Endothelial cell of umbilical vein (primary cell): ENCODE measurements around the gene ZZZ3. TPM values are rescaled to one million over a fixed set of nuclear protein-coding genes. Genes with fewer than 3 reads are reported as not detected.
"Not testable (repeated sequence)": the region's sequence is repeated elsewhere in the genome, so short reads cannot be mapped to it uniquely, and the experiment has no call there.

Experiments used
- BruUV-seq: library from RNA; stranded (reverse); fragments of 400-500 nt; replicated peaks from 2 replicates; lab custom pipeline; 2021; lab: Mats Ljungman, UMichigan
- CTCF ChIA-PET: fragments of 300-600, 350-600 bp; sonication (Branson Sonifier 250); formaldehyde crosslinking; loops from one replicate; lab custom pipeline; 2021; ENCODE audit warnings: antibody characterized with exemption, inconsistent platforms; lab: Charles Lee
- POLR2A ChIA-PET: fragments of 300-600, 350-600 bp; sonication (Branson Sonifier 250); formaldehyde crosslinking; loops from one replicate; lab custom pipeline; 2021; ENCODE audit warnings: antibody characterized with exemption, inconsistent platforms; lab: Charles Lee
- DNase-seq: peaks from one replicate; pipeline ENCODE4 v3.0.0-alpha.2; 2011; ENCODE audit warnings: low read depth, low spot score
- FAIRE-seq: peaks from 2 replicates; lab custom pipeline; 2011; peaks lifted over from hg19 to GRCh38; lab: Jason Lieb, UNC
- H2AFZ ChIP-seq: 2 replicates; pipeline ENCODE4 v1.6.0; 2012; ENCODE audit warnings: low read depth, low read length, control low read depth, inconsistent platforms
- H3K27ac ChIP-seq: 2 replicates; pipeline ENCODE4 v1.5.1; 2011; ENCODE audit warnings: low read depth, mild to moderate bottlenecking, control low read depth, low read length, moderate library complexity; ENCODE audit not compliant: insufficient read depth
- H3K27me3 ChIP-seq, 2 experiments: 2 replicates each; pipeline versions ENCODE4 v1.6.0 to v1.6.1; 2011; ENCODE audit warnings: low read length in 2 of 2, mixed read lengths in 1 of 2; ENCODE audit not compliant: control insufficient read depth in 2 of 2, insufficient read depth in 2 of 2
- H3K36me3 ChIP-seq, 2 experiments: 2 replicates in 1 of 2; 3 replicates in 1 of 2; pipeline ENCODE4 v1.5.1; 2011; ENCODE audit warnings: low read length in 2 of 2, mild to moderate bottlenecking in 1 of 2, moderate library complexity in 1 of 2; ENCODE audit not compliant: control insufficient read depth in 2 of 2, insufficient read depth in 2 of 2; ENCODE audit errors: extremely low read depth in 1 of 2
- H3K4me1 ChIP-seq: 3 replicates; pipeline ENCODE4 v1.5.1; 2011; ENCODE audit warnings: mild to moderate bottlenecking, low read length; ENCODE audit not compliant: control insufficient read depth, insufficient read depth; ENCODE audit errors: extremely low read depth
- H3K4me2 ChIP-seq: 2 replicates; pipeline ENCODE4 v1.6.1; 2011; ENCODE audit warnings: low read length, control low read depth, mixed read lengths; ENCODE audit not compliant: insufficient read depth
- H3K4me3 ChIP-seq, 3 experiments: fragments of 200-600 bp in 1 of 3; sonication (generic), shearing (Covaris generic) in 1 of 3; replicated peaks in 1 of 3; 2 replicates each; pipeline ENCODE4 v1.5.1; 2011 to 2016; ENCODE audit warnings: control low read depth in 3 of 3, low read length in 3 of 3, mild to moderate bottlenecking in 2 of 3, inconsistent platforms in 1 of 3, low read depth in 1 of 3, moderate library complexity in 1 of 3; ENCODE audit not compliant: insufficient read depth in 1 of 3
- H3K79me2 ChIP-seq: 2 replicates; pipeline ENCODE4 v1.6.0; 2012; ENCODE audit warnings: low read length, inconsistent platforms; ENCODE audit not compliant: control insufficient read depth, insufficient read depth
- H3K9ac ChIP-seq: replicated peaks from 2 replicates; pipeline ENCODE3; 2011; ENCODE audit warnings: low read length, control low read depth; ENCODE audit not compliant: insufficient read depth; ENCODE audit errors: extremely low read depth
- H3K9me1 ChIP-seq: replicated peaks from 3 replicates; pipeline ENCODE4 v1.6.0; 2011; ENCODE audit warnings: mild to moderate bottlenecking, low read length; ENCODE audit not compliant: control insufficient read depth, insufficient read depth; ENCODE audit errors: extremely low read depth
- H3K9me3 ChIP-seq: replicated peaks from 2 replicates; pipeline ENCODE4 v1.5.1; 2012; ENCODE audit warnings: low read length, inconsistent platforms; ENCODE audit not compliant: control insufficient read depth, insufficient read depth
- H4K20me1 ChIP-seq: replicated peaks from 2 replicates; pipeline ENCODE3; 2011; ENCODE audit warnings: mild to moderate bottlenecking, low read length; ENCODE audit not compliant: control insufficient read depth, insufficient read depth; ENCODE audit errors: extremely low read depth
- EZH2 ChIP-seq: IDR thresholded peaks from 2 replicates; pipeline ENCODE4 v1.6.1; 2012; ENCODE audit warnings: borderline replicate concordance, low read depth, mild to moderate bottlenecking, moderate library complexity, low read length, inconsistent platforms; ENCODE audit not compliant: severe bottlenecking
- FOS ChIP-seq: IDR thresholded peaks from 2 replicates; pipeline ENCODE4 v1.6.1; 2011; ENCODE audit warnings: mild to moderate bottlenecking, low read length, moderate library complexity, borderline replicate concordance; ENCODE audit not compliant: insufficient read depth
- GATA2 ChIP-seq: IDR thresholded peaks from 2 replicates; pipeline ENCODE4 v1.7.0; 2011; ENCODE audit warnings: low read depth, mild to moderate bottlenecking, moderate library complexity, mixed read lengths, low read length; ENCODE audit not compliant: insufficient read length, insufficient read depth
- JUN ChIP-seq: IDR thresholded peaks from 2 replicates; pipeline ENCODE4 v1.6.1; 2011; ENCODE audit warnings: borderline replicate concordance, low read depth; ENCODE audit not compliant: insufficient read length, insufficient read depth
- MYC ChIP-seq: IDR thresholded peaks from one replicate; pipeline ENCODE4 v1.6.1; 2011; ENCODE audit warnings: mild to moderate bottlenecking, low read depth, low read length
- POLR2A ChIP-seq: IDR thresholded peaks from 2 replicates; pipeline ENCODE4 v1.6.1; 2012; ENCODE audit warnings: low read depth, mild to moderate bottlenecking, control low read depth, low read length
- POLR2AphosphoS5 ChIP-seq: IDR thresholded peaks from 2 replicates; pipeline ENCODE4 v1.6.1; 2012; ENCODE audit warnings: low read depth, mild to moderate bottlenecking, control low read depth, low read length, moderate library complexity; ENCODE audit not compliant: insufficient read depth
- dilution Hi-C: fragments of 300-500 bp; cut with MboI; formaldehyde crosslinking; loops from one replicate; pipeline ENCODE4 v1.15.0; 2019; ENCODE audit warnings: low sequenced_read_pairs; ENCODE audit not compliant: extremely low pct_ligation_motif_present
- intact Hi-C: fragments of 100-400 bp; cut with micrococcal nuclease; formaldehyde crosslinking; loops from one replicate; pipeline ENCODE4 v1.10.0; 2022
- polyA plus RNA-seq, 4 experiments: library from polyadenylated mRNA; depleted of rRNA in 3 of 4; stranded (reverse) in 3 of 4; unstranded in 1 of 4; fragments of >200 nt; gene quantifications; 2 replicates each; pipeline versions ENCODE4 v1.2.1 to v1.2.3, GENCODE V29; 2011 to 2012; ENCODE audit warnings: missing spikeins in 1 of 4
- total RNA-seq: library from RNA; stranded (reverse); gene quantifications from 2 replicates; pipeline ENCODE4 v1.2.3, GENCODE V29; 2021
- TF ChIP-seq, protein P1 (sequence below), 2 donors: IDR thresholded peaks; 1 replicate in 1 of 2; 2 replicates in 1 of 2; pipeline ENCODE4 v1.5.1; 2011; ENCODE audit warnings: low read length in 2 of 2, mild to moderate bottlenecking in 2 of 2, moderate library complexity in 2 of 2, control low read depth in 1 of 2, inconsistent platforms in 1 of 2, low read depth in 1 of 2; ENCODE audit not compliant: insufficient read depth in 1 of 2; ENCODE audit errors: extremely low read depth in 1 of 2
- TF ChIP-seq, protein P2 (sequence below): IDR thresholded peaks from 2 replicates; pipeline ENCODE4 v1.6.1; 2011; ENCODE audit not compliant: insufficient read depth, insufficient read length

The ZZZ3 gene
- total and polyA plus RNA-seq, 2 donors (not counting 3 experiments of a cell fraction or from before 2014, with no cell fraction given), result 13.1 to 54.3 TPM

DNA sequence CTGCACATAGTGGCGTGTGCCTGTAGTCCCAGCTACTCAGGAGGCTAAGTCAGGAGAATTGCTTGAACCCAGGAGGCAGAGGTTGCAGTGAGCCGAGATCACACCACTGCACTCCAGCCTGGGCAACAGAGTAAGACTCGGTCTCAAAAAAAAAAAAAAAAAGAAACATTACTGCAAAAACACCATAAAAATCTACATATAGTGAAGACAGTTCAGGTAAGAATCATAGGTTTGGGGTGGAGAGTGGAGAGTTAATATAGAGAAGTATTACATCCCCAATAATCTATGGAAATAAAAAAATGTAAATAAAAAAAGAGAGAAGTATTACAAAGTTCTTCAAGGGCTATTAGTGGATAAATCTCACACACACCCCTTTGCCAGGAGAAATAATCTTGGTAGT lies 7.7 kb downstream of the ZZZ3 start:
- FAIRE-seq, H3K9me1 ChIP-seq, H3K9ac ChIP-seq, dilution Hi-C loops, POLR2A ChIA-PET, H3K4me3 ChIP-seq, H3K4me1 ChIP-seq, H4K20me1 ChIP-seq, H3K36me3 ChIP-seq, intact Hi-C loops, H3K9me3 ChIP-seq, CTCF ChIA-PET, H3K27me3 ChIP-seq, DNase-seq, BruUV-seq, H3K27ac ChIP-seq, H3K4me2 ChIP-seq, H2AFZ ChIP-seq: not testable (repeated sequence)
- peaks cover 100% of the 10 kb centered on the region for H3K79me2 ChIP-seq

DNA sequence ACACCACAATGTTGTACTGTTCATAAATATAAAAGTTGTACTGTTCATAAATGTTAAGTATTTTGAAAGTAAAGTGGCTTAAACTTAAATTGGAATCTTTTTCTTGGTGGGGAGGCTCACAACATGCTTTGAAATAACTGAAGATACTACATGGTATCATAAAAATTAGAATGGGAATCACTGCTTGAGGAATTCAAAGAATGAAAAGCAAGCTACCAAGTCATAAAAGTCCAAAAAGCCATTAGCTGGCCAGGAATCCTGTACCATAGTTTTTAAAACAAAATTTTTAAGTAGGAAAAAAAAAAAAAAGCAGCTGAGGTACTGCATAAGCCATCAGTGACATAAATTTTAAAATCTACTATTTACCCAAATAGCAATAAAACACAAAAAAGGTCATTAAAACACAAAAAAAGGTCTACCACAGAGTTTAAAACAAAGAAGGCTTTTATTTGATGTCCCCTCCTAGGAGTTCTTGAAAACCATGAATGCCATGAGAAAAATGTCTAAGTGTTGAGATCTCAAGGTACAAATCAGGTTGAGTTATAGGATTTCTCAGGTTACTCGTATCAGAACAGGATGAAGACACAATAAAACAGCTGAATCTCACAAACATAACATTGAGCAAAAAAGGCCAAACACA lies 8.6 kb downstream of the ZZZ3 start:
- TF ChIP-seq FOS (no peak), GATA2 (no peak), EZH2 (no peak), POLR2AphosphoS5 (no peak), MYC (no peak), POLR2A (no peak), JUN (no peak)
- TF ChIP-seq, protein P1, sequence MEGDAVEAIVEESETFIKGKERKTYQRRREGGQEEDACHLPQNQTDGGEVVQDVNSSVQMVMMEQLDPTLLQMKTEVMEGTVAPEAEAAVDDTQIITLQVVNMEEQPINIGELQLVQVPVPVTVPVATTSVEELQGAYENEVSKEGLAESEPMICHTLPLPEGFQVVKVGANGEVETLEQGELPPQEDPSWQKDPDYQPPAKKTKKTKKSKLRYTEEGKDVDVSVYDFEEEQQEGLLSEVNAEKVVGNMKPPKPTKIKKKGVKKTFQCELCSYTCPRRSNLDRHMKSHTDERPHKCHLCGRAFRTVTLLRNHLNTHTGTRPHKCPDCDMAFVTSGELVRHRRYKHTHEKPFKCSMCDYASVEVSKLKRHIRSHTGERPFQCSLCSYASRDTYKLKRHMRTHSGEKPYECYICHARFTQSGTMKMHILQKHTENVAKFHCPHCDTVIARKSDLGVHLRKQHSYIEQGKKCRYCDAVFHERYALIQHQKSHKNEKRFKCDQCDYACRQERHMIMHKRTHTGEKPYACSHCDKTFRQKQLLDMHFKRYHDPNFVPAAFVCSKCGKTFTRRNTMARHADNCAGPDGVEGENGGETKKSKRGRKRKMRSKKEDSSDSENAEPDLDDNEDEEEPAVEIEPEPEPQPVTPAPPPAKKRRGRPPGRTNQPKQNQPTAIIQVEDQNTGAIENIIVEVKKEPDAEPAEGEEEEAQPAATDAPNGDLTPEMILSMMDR (IDR thresholded peaks at IDR 0.05; ENCODE audit: extremely low read depth in 1 of 2, insufficient read depth in 1 of 2, low read depth in 1 of 2, low read length in 2 of 2), result no peak
- TF ChIP-seq, protein P2, sequence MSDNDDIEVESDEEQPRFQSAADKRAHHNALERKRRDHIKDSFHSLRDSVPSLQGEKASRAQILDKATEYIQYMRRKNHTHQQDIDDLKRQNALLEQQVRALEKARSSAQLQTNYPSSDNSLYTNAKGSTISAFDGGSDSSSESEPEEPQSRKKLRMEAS, result no peak
- no peak for DNase-seq
- POLR2A ChIA-PET, result no interaction called here

More for the DNA sequence above, 8.6 kb downstream of the ZZZ3 start:
- Histone ChIP-seq H3K9me3 (no peaks in the 10 kb centered on the region), H3K4me3 (no peak overlapping the region), H3K9ac (no peak overlapping the region), H3K36me3 (no peaks in the 10 kb centered on the region), H2AFZ (no peak overlapping the region), H3K79me2 (peaks cover 100% of the 10 kb centered on the region), H3K27ac (no peak overlapping the region), H3K9me1 (peaks cover 2% of the 10 kb centered on the region), H3K4me2 (no peak overlapping the region), H3K27me3 (no peaks in the 10 kb centered on the region), H3K4me1 (peaks cover 8% of the 10 kb centered on the region), H4K20me1 (peaks cover 7% of the 10 kb centered on the region)
- FAIRE-seq, result no peak
- no TSS peak for BruUV-seq
- intact Hi-C loops (no loop called here), dilution Hi-C loops (no loop called here)
- CTCF ChIA-PET, result interaction anchor here (0.8 kb wide), 1 partner anchor 525 kb away, joined by 3 read pairs; no protein-coding TSS in a partner anchor
